ENCODE results near the gene ABCD2.

- no peak for TF ChIP-seq JUN (IDR thresholded peaks at IDR 0.05; ENCODE audit: borderline replicate concordance, insufficient read depth, insufficient read length, low read depth)
- no peak for TF ChIP-seq EZH2 (IDR thresholded peaks at IDR 0.05; ENCODE audit: borderline replicate concordance, low read depth, low read length, severe bottlenecking)
- no peak for TF ChIP-seq POLR2A (IDR thresholded peaks at IDR 0.05; ENCODE audit: low read depth, low read length)
- TF ChIP-seq CTCF (IDR thresholded peaks at IDR 0.05; ENCODE audit: extremely low read depth in 1 of 2, insufficient read depth in 1 of 2, low read depth in 1 of 2, low read length in 2 of 2): no peak
- TF ChIP-seq FOS (IDR thresholded peaks at IDR 0.05; ENCODE audit: borderline replicate concordance, insufficient read depth, low read length): no peak
- no peak for TF ChIP-seq POLR2AphosphoS5 (IDR thresholded peaks at IDR 0.05; ENCODE audit: insufficient read depth, low read depth, low read length)
- no peak for TF ChIP-seq MYC (IDR thresholded peaks at IDR 0.05; ENCODE audit: low read depth, low read length)
- TF ChIP-seq MAX (IDR thresholded peaks at IDR 0.05; ENCODE audit: insufficient read depth, insufficient read length): no peak
- TF ChIP-seq GATA2 (IDR thresholded peaks at IDR 0.05; ENCODE audit: insufficient read depth, insufficient read length, low read depth, low read length): no peak
Measured at GRCh38 chr12:39505554-39505953, 114.0 kb downstream of the ABCD2 start.
